AG09319 (cell line): ENCODE results near the gene SPTSSB.

Source experiments
- DNase-seq: peaks from one replicate; pipeline ENCODE4 v3.0.0-alpha.2; 2010; ENCODE audit warnings: low read depth; ENCODE audit errors: extremely low read depth
- TF ChIP-seq, protein P1 (sequence below): IDR thresholded peaks from 2 replicates; pipeline ENCODE4 v1.5.1; 2011; ENCODE audit warnings: low read depth, mild to moderate bottlenecking, inconsistent platforms, low read length, moderate library complexity

Gene SPTSSB

DNA sequence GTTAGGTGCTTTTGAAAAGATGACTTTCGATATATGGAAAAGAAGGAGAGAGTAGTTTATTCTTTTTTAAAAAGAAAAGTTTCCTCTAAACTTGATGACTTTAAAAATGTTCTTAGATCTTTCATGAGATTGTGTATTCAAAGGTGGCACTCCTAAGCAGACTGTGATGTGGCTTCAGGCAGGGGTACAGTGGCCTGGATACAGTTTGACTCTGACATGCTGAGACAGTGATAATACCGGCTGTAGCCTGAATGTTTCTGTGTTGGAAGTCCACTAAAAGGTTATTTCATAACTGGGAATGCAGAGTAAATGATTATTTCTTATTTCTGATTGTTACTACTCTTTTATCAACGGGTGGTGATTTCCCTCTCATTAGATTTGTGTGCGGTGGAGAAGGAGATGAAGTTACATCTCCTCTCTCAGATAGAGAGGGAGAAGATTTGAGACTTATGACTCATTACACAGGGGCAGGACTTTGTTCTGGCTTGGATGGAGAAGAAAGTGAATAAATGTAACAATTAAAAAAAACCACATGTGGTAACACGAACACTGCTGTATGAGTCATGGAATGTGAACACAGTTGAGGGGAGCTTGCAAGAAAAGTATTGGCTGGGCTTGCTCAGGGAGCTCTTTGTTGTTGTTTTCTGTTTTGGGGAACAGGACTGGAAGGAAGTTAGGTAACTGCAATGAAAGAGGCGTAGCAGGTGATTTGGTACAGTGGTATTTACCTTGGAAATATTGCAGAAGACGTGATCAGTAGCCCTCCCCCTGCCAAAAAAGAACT lies 21.6 kb downstream of the SPTSSB start:
- TF ChIP-seq, protein P1, sequence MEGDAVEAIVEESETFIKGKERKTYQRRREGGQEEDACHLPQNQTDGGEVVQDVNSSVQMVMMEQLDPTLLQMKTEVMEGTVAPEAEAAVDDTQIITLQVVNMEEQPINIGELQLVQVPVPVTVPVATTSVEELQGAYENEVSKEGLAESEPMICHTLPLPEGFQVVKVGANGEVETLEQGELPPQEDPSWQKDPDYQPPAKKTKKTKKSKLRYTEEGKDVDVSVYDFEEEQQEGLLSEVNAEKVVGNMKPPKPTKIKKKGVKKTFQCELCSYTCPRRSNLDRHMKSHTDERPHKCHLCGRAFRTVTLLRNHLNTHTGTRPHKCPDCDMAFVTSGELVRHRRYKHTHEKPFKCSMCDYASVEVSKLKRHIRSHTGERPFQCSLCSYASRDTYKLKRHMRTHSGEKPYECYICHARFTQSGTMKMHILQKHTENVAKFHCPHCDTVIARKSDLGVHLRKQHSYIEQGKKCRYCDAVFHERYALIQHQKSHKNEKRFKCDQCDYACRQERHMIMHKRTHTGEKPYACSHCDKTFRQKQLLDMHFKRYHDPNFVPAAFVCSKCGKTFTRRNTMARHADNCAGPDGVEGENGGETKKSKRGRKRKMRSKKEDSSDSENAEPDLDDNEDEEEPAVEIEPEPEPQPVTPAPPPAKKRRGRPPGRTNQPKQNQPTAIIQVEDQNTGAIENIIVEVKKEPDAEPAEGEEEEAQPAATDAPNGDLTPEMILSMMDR: no peak
- DNase-seq: peak; percentile 68

DNA sequence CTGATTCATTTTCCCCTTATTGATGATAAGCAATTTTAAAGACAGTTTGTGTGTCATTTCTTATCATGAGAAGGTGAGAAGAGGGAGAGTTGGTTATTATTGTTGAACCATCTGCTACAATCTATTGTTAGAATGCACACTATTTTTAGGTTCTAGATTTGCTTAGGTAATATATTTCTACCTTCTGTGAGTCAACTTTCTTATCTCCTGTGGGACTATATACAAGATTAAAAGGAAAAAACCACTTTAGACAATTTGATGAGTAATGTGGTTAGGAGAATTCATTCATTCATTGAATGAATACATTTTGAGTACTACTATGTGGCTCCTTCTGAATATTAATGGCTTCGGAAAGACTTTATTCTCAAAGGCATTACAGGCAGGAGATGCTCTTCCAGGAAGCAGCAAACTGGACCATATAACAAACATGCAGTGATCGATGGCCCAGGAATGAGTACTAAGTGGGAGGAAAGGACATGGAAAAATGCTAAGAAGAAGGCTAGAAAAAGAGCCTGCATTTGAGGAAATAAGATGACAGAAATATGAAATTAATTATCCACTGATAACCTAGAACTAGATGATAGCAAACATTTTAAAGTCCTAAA lies 22.4 kb downstream of the SPTSSB start:
- TF ChIP-seq, protein P1: no peak
- no peak for DNase-seq

DNA sequence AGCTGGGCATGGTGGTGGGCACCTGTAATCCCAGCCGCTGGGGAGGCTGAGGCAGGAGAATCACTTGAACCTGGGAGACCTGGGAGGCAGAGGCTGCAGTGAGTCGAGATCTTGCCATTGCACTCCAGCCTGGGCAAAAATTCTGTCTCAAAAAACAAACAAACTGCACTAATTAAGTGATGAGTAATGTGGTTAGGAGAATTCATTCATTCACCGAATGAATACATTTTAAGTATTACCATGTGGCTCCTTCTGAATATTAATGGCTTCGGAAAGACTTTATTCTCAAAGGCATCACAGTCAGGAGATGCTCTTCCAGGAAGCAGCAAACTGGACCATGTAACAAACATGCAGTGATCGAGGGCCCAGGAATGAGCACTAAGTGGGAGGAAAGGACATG lies 23.6 kb downstream of the SPTSSB start:
- TF ChIP-seq, protein P1: no peak
- DNase-seq: no peak

DNA sequence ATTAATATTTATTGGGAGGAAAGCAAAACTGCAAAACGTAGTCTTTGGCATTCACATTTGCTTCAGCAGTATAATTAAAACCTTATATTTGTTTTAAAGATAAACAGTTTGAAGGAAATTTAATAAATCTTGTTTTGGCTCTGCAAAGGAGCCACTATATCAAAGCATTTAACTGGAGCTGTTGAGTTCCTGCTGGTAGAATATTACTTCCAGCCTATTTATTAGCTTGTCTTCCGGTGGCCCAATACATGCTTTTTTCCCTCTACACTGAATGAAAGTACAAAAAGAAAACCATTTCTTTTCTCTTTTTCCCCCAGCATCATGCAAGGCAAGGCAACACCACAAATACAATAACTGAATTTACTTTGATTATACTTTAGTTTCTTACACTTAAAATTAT lies 26.3 kb downstream of the SPTSSB start:
- no peak for DNase-seq
- TF ChIP-seq, protein P1: no peak

DNA sequence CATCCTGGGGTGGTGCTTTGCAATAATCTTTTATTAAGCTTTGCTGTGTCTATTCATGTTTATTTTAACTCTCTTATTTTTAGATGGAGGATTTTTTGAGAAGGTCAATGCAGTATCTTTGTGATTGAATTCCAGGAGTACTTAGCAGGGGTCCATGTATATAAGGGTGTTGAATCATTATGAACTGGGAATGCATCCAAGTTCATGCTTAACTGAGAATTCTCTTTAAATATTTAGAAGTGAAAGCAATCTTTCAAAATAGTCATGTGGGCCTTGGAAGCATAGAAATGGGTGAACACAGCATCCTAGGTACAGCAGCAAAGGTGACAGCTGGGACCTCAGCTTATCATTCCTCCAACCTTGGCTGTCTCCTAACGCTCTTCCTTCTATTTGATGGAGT lies 27.3 kb downstream of the SPTSSB start:
- TF ChIP-seq, protein P1: no peak
- DNase-seq: no peak

DNA sequence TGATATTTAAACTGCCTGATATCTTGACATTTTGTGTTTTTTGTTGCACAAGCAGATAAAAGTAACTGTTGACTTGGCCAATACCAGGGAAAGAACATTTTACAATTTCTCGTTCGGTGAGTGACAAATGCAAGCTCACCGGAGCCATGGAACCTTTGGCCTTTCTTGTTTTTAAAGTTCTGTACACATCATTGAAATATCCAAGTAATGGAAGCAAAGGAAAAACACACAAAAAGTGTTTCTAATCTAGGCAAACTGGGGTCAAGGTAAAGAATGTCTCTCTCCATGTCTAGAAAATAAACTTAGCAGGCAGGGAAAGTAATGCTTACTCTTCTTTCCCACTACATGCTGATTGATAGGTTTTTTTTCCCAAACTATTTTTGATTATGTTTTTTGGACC lies 27.8 kb downstream of the SPTSSB start:
- TF ChIP-seq, protein P1: no peak
- DNase-seq: no peak

DNA sequence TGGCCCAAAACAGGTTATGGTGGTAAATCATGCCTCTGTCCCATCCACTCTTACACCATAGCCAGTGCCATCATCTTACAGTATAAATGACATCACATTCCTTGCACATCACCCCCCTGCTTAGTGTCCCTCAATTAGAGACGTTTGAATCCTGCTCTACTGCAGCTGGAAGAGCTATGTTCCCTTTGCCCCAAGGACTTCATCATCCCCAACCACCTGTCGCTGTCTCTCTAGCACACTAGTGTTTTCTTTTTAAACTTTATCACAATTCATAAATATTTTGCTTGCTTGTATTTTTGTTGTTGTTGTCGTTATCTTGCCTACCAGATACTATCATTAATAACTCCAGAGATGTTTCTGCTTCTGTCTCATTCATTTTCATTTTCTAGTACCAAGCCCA lies 28.7 kb downstream of the SPTSSB start:
- DNase-seq: no peak
- TF ChIP-seq, protein P1: no peak
